HCT116 (cell line): ENCODE results near the gene NCOA1. TPM values are rescaled to one million over a fixed set of nuclear protein-coding genes. Genes with fewer than 3 reads are reported as not detected.

Source experiments
- ATAC-seq: fragments of 200-7000 bp; cut with Tn5 transposase; 2 replicates; pipeline ENCODE4 v1.9.1; 2020; ENCODE audit warnings: mild to moderate bottlenecking, moderate library complexity
- BruUV-seq: library from RNA; stranded (reverse); fragments of 400-500 nt; replicated peaks from 2 replicates; lab custom pipeline; 2021; lab: Mats Ljungman, UMichigan
- CTCF ChIA-PET: fragments of 300-600 bp; sonication (Branson Sonifier 250); formaldehyde crosslinking; loops from one replicate; lab custom pipeline; 2021; ENCODE audit warnings: antibody characterized with exemption; lab: Charles Lee
- POLR2A ChIA-PET: fragments of 300-600, 350-600 bp; sonication (Branson Sonifier 250); formaldehyde crosslinking; loops from one replicate; lab custom pipeline; 2021; ENCODE audit warnings: antibody characterized with exemption; lab: Charles Lee
- RAD21 ChIA-PET, 2 experiments: fragments of 300-600 bp; sonication (Branson Sonifier 250); formaldehyde crosslinking; loops; one replicate each; lab custom pipeline; 2023; ENCODE audit warnings: low total read pairs in 2 of 2; ENCODE audit not compliant: uncharacterized antibody in 2 of 2, unreplicated experiment in 2 of 2, low non-redundant PET in 1 of 2; lab: Charles Lee
- DNase-seq: peaks from one replicate; pipeline ENCODE4 v3.0.0-alpha.2; 2010; ENCODE audit warnings: low read depth, low spot score
- H2AFZ ChIP-seq: fragments of 200-600 bp; shearing (Covaris generic), sonication (generic); 2 replicates; pipeline ENCODE4 v1.6.1; 2017; ENCODE audit warnings: low read depth, mixed run types, mixed read lengths, antibody characterized with exemption, low read length; ENCODE audit not compliant: poor library complexity, severe bottlenecking
- H3K27ac ChIP-seq: 2 replicates; pipeline ENCODE4 v1.5.1; 2012; ENCODE audit warnings: low read depth, low read length
- H3K27me3 ChIP-seq: fragments of 200-600 bp; sonication (generic); 2 replicates; pipeline ENCODE4 v1.6.1; 2016; ENCODE audit warnings: mixed run types, low read length, mixed read lengths; ENCODE audit not compliant: insufficient read depth
- H3K36me3 ChIP-seq, 2 experiments: fragments of 200-500 bp in 1 of 2; fragments of 200-600 bp in 1 of 2; sonication (Bioruptor generic) in 1 of 2; sonication (generic) in 1 of 2; 2 replicates each; pipeline versions ENCODE4 v1.5.1 to v1.6.1; 2014 to 2016; ENCODE audit warnings: low read length in 2 of 2, inconsistent platforms in 1 of 2, mixed read lengths in 1 of 2, mixed run types in 1 of 2; ENCODE audit not compliant: insufficient read depth in 2 of 2, control insufficient read depth in 1 of 2
- H3K4me1 ChIP-seq, 2 experiments: fragments of 200-600 bp in 1 of 2; sonication (generic) in 1 of 2; 2 replicates each; pipeline versions ENCODE4 v1.5.1 to v1.6.1; 2012 to 2017; ENCODE audit warnings: low read length in 2 of 2, inconsistent platforms in 1 of 2, mild to moderate bottlenecking in 1 of 2, mixed read lengths in 1 of 2, mixed run types in 1 of 2, moderate library complexity in 1 of 2; ENCODE audit not compliant: insufficient read depth in 2 of 2, control insufficient read depth in 1 of 2
- H3K4me2 ChIP-seq: fragments of 200-600 bp; sonication (generic); 2 replicates; pipeline ENCODE4 v1.6.1; 2017; ENCODE audit warnings: mixed run types, low read length, mixed read lengths
- H3K4me3 ChIP-seq, 2 experiments: fragments of 200-600 bp in 1 of 2; sonication (generic) in 1 of 2; replicated peaks in 1 of 2; 2 replicates each; pipeline ENCODE4 v1.5.1; 2011 to 2016; ENCODE audit warnings: low read length in 2 of 2, control low read depth in 1 of 2, low read depth in 1 of 2, mild to moderate bottlenecking in 1 of 2, mixed read lengths in 1 of 2, mixed run types in 1 of 2
- H3K79me2 ChIP-seq: fragments of 200-600 bp; sonication (generic); 2 replicates; pipeline ENCODE4 v1.6.1; 2017; ENCODE audit warnings: mild to moderate bottlenecking, mixed run types, low read length, moderate library complexity, mixed read lengths; ENCODE audit not compliant: insufficient read depth
- H3K9ac ChIP-seq: fragments of 200-600 bp; sonication (generic); 2 replicates; pipeline ENCODE4 v1.6.1; 2016; ENCODE audit warnings: low read length, mixed read lengths
- H3K9me2 ChIP-seq: fragments of 200-600 bp; sonication (generic), shearing (Covaris generic); 2 replicates; pipeline ENCODE4 v1.6.1; 2017; ENCODE audit warnings: mixed run types, mild to moderate bottlenecking, moderate library complexity; ENCODE audit not compliant: insufficient read depth
- H3K9me3 ChIP-seq, 2 experiments: fragments of 200-500 bp in 1 of 2; fragments of 200-600 bp in 1 of 2; sonication (Bioruptor generic) in 1 of 2; sonication (generic) in 1 of 2; 2 replicates each; pipeline ENCODE4 v1.6.1; 2014 to 2017; ENCODE audit warnings: low read length in 2 of 2, mixed read lengths in 2 of 2, inconsistent platforms in 1 of 2, low read depth in 1 of 2, mild to moderate bottlenecking in 1 of 2, mixed run types in 1 of 2, moderate library complexity in 1 of 2; ENCODE audit not compliant: control insufficient read depth in 1 of 2, insufficient read depth in 1 of 2
- H4K20me1 ChIP-seq: fragments of 200-600 bp; sonication (generic), shearing (Covaris generic); 2 replicates; pipeline ENCODE4 v1.6.1; 2017; ENCODE audit warnings: mixed run types, mild to moderate bottlenecking, moderate library complexity; ENCODE audit not compliant: insufficient read depth
- CBX3 ChIP-seq: IDR thresholded peaks from 2 replicates; pipeline ENCODE4 v1.6.1; 2012; ENCODE audit warnings: low read depth
- ELF1 ChIP-seq: IDR thresholded peaks from 2 replicates; pipeline ENCODE4 v1.6.1; 2012; ENCODE audit warnings: low read depth, borderline replicate concordance
- EZH2 ChIP-seq: fragments of 200-600 bp; sonication (generic); IDR thresholded peaks from 2 replicates; pipeline ENCODE4 v1.6.1; 2017; ENCODE audit warnings: antibody characterized with exemption, mixed run types
- EZH2phosphoT487 ChIP-seq: fragments of 200-600 bp; IDR thresholded peaks from 2 replicates; pipeline ENCODE4 v1.6.1; 2018; ENCODE audit warnings: antibody characterized with exemption, borderline replicate concordance
- POLR2A ChIP-seq: IDR thresholded peaks from 2 replicates; pipeline ENCODE4 v1.7.0; 2011; ENCODE audit warnings: borderline replicate concordance; ENCODE audit not compliant: insufficient read depth, insufficient read length; ENCODE audit errors: extremely low read depth
- POLR2AphosphoS5 ChIP-seq: IDR thresholded peaks from 2 replicates; pipeline ENCODE4 v1.6.1; 2011; ENCODE audit warnings: mild to moderate bottlenecking, low read depth, low read length, moderate library complexity
- RAD21 ChIP-seq: IDR thresholded peaks from 2 replicates; pipeline ENCODE4 v1.6.1; 2012; ENCODE audit warnings: low read depth, mild to moderate bottlenecking
- SIN3A ChIP-seq: IDR thresholded peaks from 2 replicates; pipeline ENCODE4 v1.6.1; 2012; ENCODE audit warnings: low read depth
- SP1 ChIP-seq: IDR thresholded peaks from 2 replicates; pipeline ENCODE4 v1.6.1; 2012; ENCODE audit warnings: low read depth
- TCF7L2 ChIP-seq: IDR thresholded peaks from 2 replicates; pipeline ENCODE4 v1.7.0; 2011; ENCODE audit warnings: borderline replicate concordance, inconsistent platforms; ENCODE audit not compliant: insufficient read depth, insufficient read length; ENCODE audit errors: extremely low read depth
- ZBTB33 ChIP-seq: IDR thresholded peaks from 2 replicates; pipeline ENCODE4 v1.6.1; 2011; ENCODE audit warnings: mild to moderate bottlenecking, low read length, moderate library complexity; ENCODE audit not compliant: insufficient replicate concordance; ENCODE audit errors: extremely low read depth
- ZFX ChIP-seq: fragments of 450-650 bp; IDR thresholded peaks from 2 replicates; pipeline ENCODE4 v1.6.1; 2017
- ZNF274 ChIP-seq: fragments of 200-500 bp; sonication (Bioruptor generic); IDR thresholded peaks from 2 replicates; pipeline ENCODE4 v1.6.1; 2014; ENCODE audit warnings: mild to moderate bottlenecking, low read depth, low read length, inconsistent platforms
- intact Hi-C: fragments of 100-400 bp; cut with micrococcal nuclease; formaldehyde crosslinking; loops from 2 replicates; pipeline ENCODE4 v1.10.0; 2022
- total RNA-seq: library from RNA; stranded (reverse); gene quantifications from one replicate; pipeline ENCODE4 v1.2.1, GENCODE V29; 2021; ENCODE audit not compliant: unreplicated experiment
- TF ChIP-seq, protein P1 (sequence below): IDR thresholded peaks from 2 replicates; pipeline ENCODE4 v1.6.1; 2012; ENCODE audit warnings: low read depth
- TF ChIP-seq, protein P2 (sequence below): IDR thresholded peaks from 2 replicates; pipeline ENCODE4 v1.6.1; 2012

Gene NCOA1
- total RNA-seq, 1 experiment from 2014 or later: 10.4 TPM

DNA sequence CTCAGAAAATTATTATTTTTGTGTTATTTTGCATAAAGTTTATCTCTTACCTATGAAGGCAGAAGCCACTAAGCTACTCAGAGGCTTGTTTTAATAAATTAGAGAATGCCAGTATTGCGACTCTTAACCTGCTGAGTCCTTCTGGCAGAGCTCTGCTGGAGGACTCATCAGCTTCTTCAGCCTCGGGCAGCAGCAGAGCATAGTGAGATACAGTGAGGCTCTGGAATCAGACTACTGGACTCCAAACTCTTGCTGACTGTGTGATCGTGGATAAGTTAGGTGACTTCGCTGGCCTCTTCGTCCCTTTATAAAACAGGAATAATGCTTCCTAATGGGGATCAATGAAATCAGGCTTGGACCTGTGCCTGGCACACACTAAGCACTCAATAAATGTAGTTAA, 300.4 kb downstream of the NCOA1 start:
- 0 out of 2 replicates have a peak overlapping the region, but pooled peaks have one; percentile 92 for H3K9ac ChIP-seq
- H2AFZ ChIP-seq: no peak overlapping the region
- H3K79me2 ChIP-seq: peaks cover 32% of the 10 kb centered on the region
- no TSS peak for BruUV-seq
- no peaks in the 10 kb centered on the region for H3K27me3 ChIP-seq
- H3K9me3 ChIP-seq: no peaks in the 10 kb centered on the region
- no peak for TF ChIP-seq ELF1
- no peak for TF ChIP-seq RAD21
- no peak for TF ChIP-seq CBX3
- no peak for TF ChIP-seq EZH2
- no peak for TF ChIP-seq ZNF274
- TF ChIP-seq TCF7L2: no peak
- no peak for TF ChIP-seq SIN3A
- TF ChIP-seq, protein P1, sequence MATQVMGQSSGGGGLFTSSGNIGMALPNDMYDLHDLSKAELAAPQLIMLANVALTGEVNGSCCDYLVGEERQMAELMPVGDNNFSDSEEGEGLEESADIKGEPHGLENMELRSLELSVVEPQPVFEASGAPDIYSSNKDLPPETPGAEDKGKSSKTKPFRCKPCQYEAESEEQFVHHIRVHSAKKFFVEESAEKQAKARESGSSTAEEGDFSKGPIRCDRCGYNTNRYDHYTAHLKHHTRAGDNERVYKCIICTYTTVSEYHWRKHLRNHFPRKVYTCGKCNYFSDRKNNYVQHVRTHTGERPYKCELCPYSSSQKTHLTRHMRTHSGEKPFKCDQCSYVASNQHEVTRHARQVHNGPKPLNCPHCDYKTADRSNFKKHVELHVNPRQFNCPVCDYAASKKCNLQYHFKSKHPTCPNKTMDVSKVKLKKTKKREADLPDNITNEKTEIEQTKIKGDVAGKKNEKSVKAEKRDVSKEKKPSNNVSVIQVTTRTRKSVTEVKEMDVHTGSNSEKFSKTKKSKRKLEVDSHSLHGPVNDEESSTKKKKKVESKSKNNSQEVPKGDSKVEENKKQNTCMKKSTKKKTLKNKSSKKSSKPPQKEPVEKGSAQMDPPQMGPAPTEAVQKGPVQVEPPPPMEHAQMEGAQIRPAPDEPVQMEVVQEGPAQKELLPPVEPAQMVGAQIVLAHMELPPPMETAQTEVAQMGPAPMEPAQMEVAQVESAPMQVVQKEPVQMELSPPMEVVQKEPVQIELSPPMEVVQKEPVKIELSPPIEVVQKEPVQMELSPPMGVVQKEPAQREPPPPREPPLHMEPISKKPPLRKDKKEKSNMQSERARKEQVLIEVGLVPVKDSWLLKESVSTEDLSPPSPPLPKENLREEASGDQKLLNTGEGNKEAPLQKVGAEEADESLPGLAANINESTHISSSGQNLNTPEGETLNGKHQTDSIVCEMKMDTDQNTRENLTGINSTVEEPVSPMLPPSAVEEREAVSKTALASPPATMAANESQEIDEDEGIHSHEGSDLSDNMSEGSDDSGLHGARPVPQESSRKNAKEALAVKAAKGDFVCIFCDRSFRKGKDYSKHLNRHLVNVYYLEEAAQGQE: no peak
- no peak for TF ChIP-seq ZBTB33
- no peak for TF ChIP-seq ZFX
- TF ChIP-seq, protein P2, sequence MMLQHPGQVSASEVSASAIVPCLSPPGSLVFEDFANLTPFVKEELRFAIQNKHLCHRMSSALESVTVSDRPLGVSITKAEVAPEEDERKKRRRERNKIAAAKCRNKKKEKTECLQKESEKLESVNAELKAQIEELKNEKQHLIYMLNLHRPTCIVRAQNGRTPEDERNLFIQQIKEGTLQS: no peak
- TF ChIP-seq POLR2A: no peak
- TF ChIP-seq SP1: no peak
- TF ChIP-seq POLR2AphosphoS5: no peak
- TF ChIP-seq EZH2phosphoT487: no peak
- CTCF ChIA-PET: interaction anchor here (0.6 to 1.5 kb wide), 4 partner anchors 14 to 369 kb away, joined by 3 to 5 read pairs (median 4); no protein-coding TSS in a partner anchor
- POLR2A ChIA-PET: no interaction called here
- no peak for ATAC-seq
- H3K27ac ChIP-seq: no peak overlapping the region
- peaks cover 0 to 9% of the 10 kb centered on the region in 2 experiments; a peak in 1 of 4 replicates for H3K36me3 ChIP-seq
- H3K4me3 ChIP-seq: no peak overlapping the region
- H3K9me2 ChIP-seq: no peaks in the 10 kb centered on the region
- DNase-seq: no peak
- peak overlapping the region; percentile 83 for H3K4me2 ChIP-seq
- RAD21 ChIA-PET: interaction anchor here in 1 of 2 experiments (0.9 kb wide), 1 partner anchor 212 kb away, joined by 4 read pairs; no protein-coding TSS in a partner anchor
- intact Hi-C loops: no loop called here
- no peaks in the 10 kb centered on the region for H4K20me1 ChIP-seq
- peaks cover 12 to 34% of the 10 kb centered on the region in 2 experiments for H3K4me1 ChIP-seq
